Upper lobe of left lung (tissue), 6 donors: ENCODE data around the gene VPS13C. TPM values are rescaled to one million over a fixed set of nuclear protein-coding genes. Genes with fewer than 3 reads are reported as not detected.

Experiments used
- ATAC-seq, 2 donors: fragments of 200-7000 bp; cut with Tn5 transposase; one replicate each; pipeline ENCODE4 v1.9.1; 2022; ENCODE audit warnings: mild to moderate bottlenecking in 2 of 2, moderate library complexity in 2 of 2; ENCODE audit not compliant: low FRiP score in 2 of 2
- DNase-seq, 2 donors: peaks; one replicate each; pipeline ENCODE4 v3.0.0-alpha.2; 2019 to 2020
- H3K27ac ChIP-seq, 4 donors: fragments of 200-600 bp; sonication (generic); one replicate each; pipeline ENCODE4 v1.5.1; 2016 to 2019
- H3K27me3 ChIP-seq, 4 donors: fragments of 200-600 bp; sonication (generic); one replicate each; pipeline ENCODE4 v1.5.1; 2017 to 2019
- H3K36me3 ChIP-seq, 4 donors: fragments of 200-600 bp; sonication (generic); one replicate each; pipeline ENCODE4 v1.5.1; 2016 to 2019
- H3K4me1 ChIP-seq, 4 donors: fragments of 200-600 bp; sonication (generic); one replicate each; pipeline ENCODE4 v1.5.1; 2018 to 2019
- H3K4me3 ChIP-seq, 4 donors: fragments of 200-600 bp; sonication (generic); one replicate each; pipeline ENCODE4 v1.5.1; 2017 to 2019; ENCODE audit warnings: mild to moderate bottlenecking in 2 of 4, moderate library complexity in 1 of 4
- H3K9me3 ChIP-seq, 4 donors: fragments of 200-600 bp; sonication (generic); one replicate each; pipeline ENCODE4 v1.5.1; 2018 to 2019
- CTCF ChIP-seq, 6 experiments: fragments of 450-650 bp in 4 of 6; fragments of 200-600 bp in 2 of 6; sonication (generic) in 2 of 6; IDR thresholded peaks; one replicate each; pipeline ENCODE4 v1.5.1; 2016 to 2019; ENCODE audit warnings: antibody characterized with exemption in 6 of 6
- EP300 ChIP-seq, 4 donors: sonication (generic); formaldehyde crosslinking; IDR thresholded peaks; one replicate each; pipeline ENCODE4 v1.5.1; 2017; ENCODE audit warnings: antibody characterized with exemption in 4 of 4, control low read depth in 2 of 4
- POLR2A ChIP-seq, 4 donors: fragments of 450-650 bp; IDR thresholded peaks; one replicate each; pipeline ENCODE4 v1.5.1; 2016 to 2017; ENCODE audit warnings: antibody characterized with exemption in 4 of 4, mild to moderate bottlenecking in 2 of 4
- POLR2AphosphoS5 ChIP-seq, 2 donors: sonication (generic); formaldehyde crosslinking; IDR thresholded peaks; one replicate each; pipeline ENCODE4 v1.5.1; 2017; ENCODE audit warnings: antibody characterized with exemption in 2 of 2
- WGBS, 2 donors: methylation state at CpG; one replicate each; pipeline ENCODE4 v1.1.5; 2017 to 2018; 5-methylcytosine and 5-hydroxymethylcytosine counted together
- total RNA-seq, 6 donors: library from RNA; depleted of rRNA in 4 of 6; stranded (reverse); fragments of >200 nt in 4 of 6; gene quantifications; one replicate each; pipeline versions ENCODE4 v1.1.0 to v1.2.1, GENCODE V29; 2016 to 2021
- donor health status: DM: no; HTN: no; CAD: no; lungs with moderate emphysema.
- donor health status: DM: no; HTN: yes; CAD: no; lungs with severe emphysema.

VPS13C gene
- total RNA-seq, 6 donors from 2014 or later = 73.7 to 180 (median 97.4) TPM

- Histone ChIP-seq H3K4me3 (no peak overlapping the region), H3K36me3 (no peaks in the 10 kb centered on the region), H3K27ac (no peak overlapping the region), H3K27me3 (no peaks in the 10 kb centered on the region), H3K4me1 (no peaks in the 10 kb centered on the region), H3K9me3 (no peaks in the 10 kb centered on the region)
- DNase-seq = peak in 1 of 2 donors; percentile 34
- 84 to 92% methylated on average over 6 to 7 of the region's 7 CpGs for WGBS, 2 donors
- peak in 1 of 2 donors; percentile 41 for ATAC-seq
- no peak for TF ChIP-seq POLR2AphosphoS5 (IDR thresholded peaks at IDR 0.05)
- TF ChIP-seq POLR2A (IDR thresholded peaks at IDR 0.05) = no peak
- no peak for TF ChIP-seq CTCF (IDR thresholded peaks at IDR 0.05)
- no peak for TF ChIP-seq EP300 (IDR thresholded peaks at IDR 0.05)
These were observed 230.7 kb downstream of the VPS13C start for GRCh38 chr15:61829514-61829889.

- 85 to 86% methylated on average over 6 of the region's 6 CpGs for WGBS, 2 donors
- no peak for DNase-seq
- no peaks in the 10 kb centered on the region for H3K36me3 ChIP-seq
- TF ChIP-seq CTCF (IDR thresholded peaks at IDR 0.05) = no peak
- TF ChIP-seq POLR2A (IDR thresholded peaks at IDR 0.05) = no peak
- TF ChIP-seq EP300 (IDR thresholded peaks at IDR 0.05) = no peak
- no peak for TF ChIP-seq POLR2AphosphoS5 (IDR thresholded peaks at IDR 0.05)
- no peaks in the 10 kb centered on the region for H3K4me1 ChIP-seq
- H3K4me3 ChIP-seq = no peak overlapping the region
- no peaks in the 10 kb centered on the region for H3K27me3 ChIP-seq
- H3K27ac ChIP-seq = no peak overlapping the region
- no peaks in the 10 kb centered on the region for H3K9me3 ChIP-seq
- ATAC-seq = peak in 1 of 2 donors; percentile 40
These were observed 231.3 kb downstream of the VPS13C start for GRCh38 chr15:61828860-61829513.

GRCh38 chr15:61828008-61828407 lies 232.2 kb downstream of the VPS13C start:
- H3K27me3 ChIP-seq = no peaks in the 10 kb centered on the region
- peak in 1 of 2 donors; percentile 51 for DNase-seq
- ATAC-seq = no peak
- no peak for TF ChIP-seq POLR2A (IDR thresholded peaks at IDR 0.05)
- TF ChIP-seq POLR2AphosphoS5 (IDR thresholded peaks at IDR 0.05) = no peak
- no peak for TF ChIP-seq CTCF (IDR thresholded peaks at IDR 0.05)
- TF ChIP-seq EP300 (IDR thresholded peaks at IDR 0.05) = no peak
- H3K9me3 ChIP-seq = no peaks in the 10 kb centered on the region
- H3K4me3 ChIP-seq = no peak overlapping the region
- H3K27ac ChIP-seq = no peak overlapping the region
- no peaks in the 10 kb centered on the region for H3K36me3 ChIP-seq
- 89 to 94% methylated on average over 10 to 12 of the region's 13 CpGs for WGBS, 2 donors
- no peaks in the 10 kb centered on the region for H3K4me1 ChIP-seq

GRCh38 chr15:61827131-61827530 lies 233.1 kb downstream of the VPS13C start:
- TF ChIP-seq POLR2A (IDR thresholded peaks at IDR 0.05) (no peak), POLR2AphosphoS5 (IDR thresholded peaks at IDR 0.05) (no peak), EP300 (IDR thresholded peaks at IDR 0.05) (no peak), CTCF (IDR thresholded peaks at IDR 0.05) (no peak)
- H3K27me3 ChIP-seq = no peaks in the 10 kb centered on the region

GRCh38 chr15:61824291-61824690 lies 236.0 kb downstream of the VPS13C start:
- no peak overlapping the region for H3K27ac ChIP-seq
- 0 to 30% methylated on average over 1 of the region's 1 CpG for WGBS, 2 donors
- H3K27me3 ChIP-seq = no peaks in the 10 kb centered on the region
- no peak for ATAC-seq
- DNase-seq = no peak
- no peaks in the 10 kb centered on the region for H3K4me1 ChIP-seq
- no peaks in the 10 kb centered on the region for H3K9me3 ChIP-seq
- TF ChIP-seq POLR2A (IDR thresholded peaks at IDR 0.05) = no peak
- no peak for TF ChIP-seq CTCF (IDR thresholded peaks at IDR 0.05)
- no peak for TF ChIP-seq POLR2AphosphoS5 (IDR thresholded peaks at IDR 0.05)
- TF ChIP-seq EP300 (IDR thresholded peaks at IDR 0.05) = no peak
- no peak overlapping the region for H3K4me3 ChIP-seq
- H3K36me3 ChIP-seq = no peaks in the 10 kb centered on the region

More at GRCh38 chr15:61827131-61827530, 233.1 kb downstream of the VPS13C start:
- WGBS, 2 donors = 91 to 100% methylated on average over 1 of the region's 1 CpG
- no peak for ATAC-seq
- Histone ChIP-seq H3K4me1 (no peaks in the 10 kb centered on the region), H3K36me3 (no peaks in the 10 kb centered on the region), H3K27ac (no peak overlapping the region), H3K4me3 (no peak overlapping the region), H3K9me3 (no peaks in the 10 kb centered on the region)
- DNase-seq = no peak
